A549 (cell line): ENCODE measurements around the gene CMIP. TPM values are rescaled to one million over a fixed set of nuclear protein-coding genes. Genes with fewer than 3 reads are reported as not detected.

Experiments
- ATAC-seq, 2 experiments: fragments of 200-7000 bp in 1 of 2; fragments of >200 bp in 1 of 2; cut with Nextera tagmentation in 1 of 2; cut with Tn5 transposase in 1 of 2; 3 replicates each; pipeline versions ENCODE4 v1.8.0 to v1.9.1; 2018 to 2020; ENCODE audit warnings: mild to moderate bottlenecking in 1 of 2, moderate library complexity in 1 of 2
- CTCF ChIA-PET: fragments of 300-600 bp; sonication (Branson Sonifier 250); formaldehyde crosslinking; extraction: SDS; loops from one replicate; lab custom pipeline; 2021; ENCODE audit warnings: antibody characterized with exemption, inconsistent platforms; lab: Yijun Ruan, JAX
- POLR2A ChIA-PET: fragments of 350-600 bp; formaldehyde crosslinking; extraction: SDS; loops from one replicate; lab custom pipeline; 2021; ENCODE audit warnings: antibody characterized with exemption, inconsistent platforms; lab: Yijun Ruan, JAX
- DNase-seq, 2 experiments: peaks; one replicate each; pipeline versions ENCODE4 v3.0.0 to v3.0.0-alpha.2; 2011 to 2016; ENCODE audit warnings: low read depth in 1 of 2, low spot score in 1 of 2
- FAIRE-seq: peaks from 2 replicates; lab custom pipeline; 2011; peaks lifted over from hg19 to GRCh38; lab: Jason Lieb, UNC
- H3K27ac ChIP-seq, 2 experiments: fragments of >200 bp; sonication (Bioruptor Twin); formaldehyde crosslinking; 3 replicates each; pipeline ENCODE4 v1.5.1; 2016 to 2017
- H3K4me1 ChIP-seq: fragments of >200 bp; sonication (Bioruptor Twin); formaldehyde crosslinking; 3 replicates; pipeline ENCODE4 v1.6.1; 2016
- H3K4me2 ChIP-seq: fragments of >200 bp; sonication (Bioruptor Twin); formaldehyde crosslinking; 3 replicates; pipeline ENCODE4 v1.6.1; 2016
- H3K4me3 ChIP-seq: fragments of >200 bp; sonication (Bioruptor Twin); formaldehyde crosslinking; 3 replicates; pipeline ENCODE4 v1.5.1; 2016
- H3K9me3 ChIP-seq: fragments of >200 bp; sonication (Bioruptor Twin); formaldehyde crosslinking; 3 replicates; pipeline ENCODE4 v1.6.1; 2016
- CBX2 ChIP-seq: fragments of 200-600 bp; sonication (generic); IDR thresholded peaks from 2 replicates; pipeline ENCODE4 v1.6.1; 2016; ENCODE audit warnings: low read depth, mild to moderate bottlenecking, borderline replicate concordance
- CBX8 ChIP-seq: fragments of 200-600 bp; sonication (generic); IDR thresholded peaks from 2 replicates; pipeline ENCODE4 v1.6.1; 2016
- EHMT2 ChIP-seq: fragments of 200-600 bp; sonication (generic); IDR thresholded peaks from 2 replicates; pipeline ENCODE4 v1.6.1; 2016; ENCODE audit warnings: antibody characterized with exemption, low read depth, mild to moderate bottlenecking, moderate library complexity
- EP300 ChIP-seq, 2 experiments: fragments of >200 bp; sonication (Bioruptor Twin); formaldehyde crosslinking; IDR thresholded peaks; 2 replicates in 1 of 2; 3 replicates in 1 of 2; pipeline ENCODE4 v1.6.1; 2016 to 2017
- ESRRA ChIP-seq: fragments of 150-350 bp; IDR thresholded peaks from 2 replicates; pipeline ENCODE4 v1.6.1; 2014; ENCODE audit warnings: mild to moderate bottlenecking, low read length, borderline replicate concordance
- FOSB ChIP-seq: fragments of 250-450 bp; sonication (Bioruptor Pico); IDR thresholded peaks from 2 replicates; pipeline ENCODE4 v1.5.0; 2020; ENCODE audit warnings: mild to moderate bottlenecking, moderate library complexity
- FOXS1 ChIP-seq: fragments of 250-450 bp; sonication (Bioruptor Pico); IDR thresholded peaks from 2 replicates; pipeline ENCODE4 v1.5.0; 2020; ENCODE audit warnings: mild to moderate bottlenecking, moderate library complexity
- HOXB13 ChIP-seq: fragments of 250-450 bp; sonication (Bioruptor Pico); IDR thresholded peaks from 2 replicates; pipeline ENCODE4 v1.5.0; 2020; ENCODE audit warnings: low read depth, mild to moderate bottlenecking, moderate library complexity
- JUN ChIP-seq, 2 experiments: fragments of >200 bp; sonication (Bioruptor Twin); formaldehyde crosslinking; IDR thresholded peaks; 2 replicates in 1 of 2; 3 replicates in 1 of 2; pipeline ENCODE4 v1.6.1; 2016 to 2017
- NPAS2 ChIP-seq: fragments of 250-450 bp; sonication (Bioruptor Pico); IDR thresholded peaks from 2 replicates; pipeline ENCODE4 v1.8.0; 2022; ENCODE audit warnings: mild to moderate bottlenecking, moderate library complexity, borderline replicate concordance
- NR3C1 ChIP-seq: fragments of >200 bp; sonication (Bioruptor Twin); formaldehyde crosslinking; IDR thresholded peaks from 3 replicates; pipeline ENCODE4 v1.6.1; 2017
- POLR2A ChIP-seq: IDR thresholded peaks from 2 replicates; pipeline ENCODE4 v1.6.1; 2012; ENCODE audit warnings: mild to moderate bottlenecking, low read length
- RARB ChIP-seq: fragments of 250-450 bp; sonication (Bioruptor Pico); IDR thresholded peaks from 2 replicates; pipeline ENCODE4 v1.8.0; 2021; ENCODE audit warnings: mild to moderate bottlenecking, moderate library complexity
- RCOR1 ChIP-seq: fragments of 150-350 bp; IDR thresholded peaks from 2 replicates; pipeline ENCODE4 v1.6.1; 2014; ENCODE audit warnings: antibody characterized with exemption, low read length, low read depth
- RFX5 ChIP-seq: fragments of 450-650 bp; IDR thresholded peaks from 2 replicates; pipeline ENCODE4 v1.7.1; 2014; ENCODE audit warnings: antibody characterized with exemption, mild to moderate bottlenecking, moderate library complexity
- RNF2 ChIP-seq: fragments of 200-600 bp; sonication (generic); IDR thresholded peaks from 2 replicates; pipeline ENCODE4 v1.6.1; 2016; ENCODE audit warnings: low read depth, mild to moderate bottlenecking, antibody characterized with exemption, moderate library complexity, borderline replicate concordance
- TFCP2L1 ChIP-seq: fragments of 250-450 bp; sonication (Bioruptor Pico); IDR thresholded peaks from 2 replicates; pipeline ENCODE4 v1.5.0; 2021; ENCODE audit warnings: mild to moderate bottlenecking
- ZSCAN20 ChIP-seq: fragments of 250-450 bp; sonication (Bioruptor Pico); IDR thresholded peaks from 2 replicates; pipeline ENCODE4 v1.8.0; 2022; ENCODE audit warnings: mild to moderate bottlenecking, moderate library complexity
- WGBS: methylation state at CpG from one replicate; pipeline ENCODE4 v1.1.6; 2017; ENCODE audit errors: missing lambda C conversion rate; 5-methylcytosine and 5-hydroxymethylcytosine counted together
- polyA plus RNA-seq, 4 experiments: library from polyadenylated mRNA; depleted of rRNA in 3 of 4; stranded (reverse); fragments of >200 nt; fragmentation: RNase III in 1 of 4; extraction: RNeasy Plus Mini Kit Qiagen cat#74134 plus additional on column Dnase treatment in 1 of 4; gene quantifications; 2 replicates in 3 of 4; 3 replicates in 1 of 4; pipeline ENCODE4 v1.2.3, GENCODE V29; 2011 to 2017
- TF ChIP-seq, protein P1 (sequence below): fragments of >200 bp; sonication (Bioruptor Twin); formaldehyde crosslinking; IDR thresholded peaks from 3 replicates; pipeline ENCODE4 v1.5.1; 2016
- TF ChIP-seq, protein P2 (sequence below): fragments of >200 bp; sonication (Bioruptor Twin); formaldehyde crosslinking; IDR thresholded peaks from 2 replicates; pipeline ENCODE4 v1.6.1; 2016
- TF ChIP-seq, protein P3 (sequence below): fragments of >200 bp; sonication (Bioruptor Twin); formaldehyde crosslinking; IDR thresholded peaks from 3 replicates; pipeline ENCODE4 v1.6.1; 2016
- TF ChIP-seq, protein P4 (sequence below): IDR thresholded peaks from 2 replicates; pipeline ENCODE4 v1.6.1; 2012; ENCODE audit warnings: low read depth, borderline replicate concordance
- TF ChIP-seq, protein P5 (sequence below): fragments of 250-450 bp; sonication (Bioruptor Pico); IDR thresholded peaks from 2 replicates; pipeline ENCODE4 v1.5.0; 2021; ENCODE audit warnings: mild to moderate bottlenecking, moderate library complexity, borderline replicate concordance
- TF ChIP-seq, protein P6 (sequence below): fragments of 150-350 bp; IDR thresholded peaks from 2 replicates; pipeline ENCODE4 v1.6.1; 2014; ENCODE audit warnings: low read depth, mild to moderate bottlenecking, low read length

Gene CMIP
- polyA plus RNA-seq, 2 of the 4 experiments (the other 2 are of a cell fraction): 21.6 to 125 TPM

DNA sequence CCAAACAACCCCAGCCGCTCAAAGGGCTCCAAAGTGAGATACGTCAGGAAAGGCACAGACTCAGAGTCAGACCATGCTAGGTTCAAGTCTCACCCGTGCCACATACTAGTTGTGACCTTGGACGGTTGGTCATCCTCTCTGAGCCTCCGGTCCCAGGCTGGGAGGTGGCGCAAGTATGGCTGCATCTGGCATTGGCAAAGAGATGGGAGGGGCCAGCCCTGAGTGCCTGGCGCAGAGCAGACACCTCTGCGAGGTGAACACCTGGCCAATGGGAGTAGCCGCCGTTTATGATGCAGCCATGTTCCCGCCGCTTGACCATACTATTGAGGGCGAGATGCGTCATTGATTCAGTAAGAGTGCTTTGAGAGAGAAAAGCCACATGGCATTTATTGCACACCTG is 236.7 kb downstream of the CMIP start:
- CTCF ChIA-PET: interaction anchor here (1.6 kb wide), 1 partner anchor 14 kb away, joined by 3 read pairs; no protein-coding TSS in a partner anchor
- Histone ChIP-seq H3K4me3 (no peak overlapping the region), H3K9me3 (no peaks in the 10 kb centered on the region)
- WGBS: 95% methylated on average over 14 of the region's 14 CpGs
- DNase-seq: no peak
- TF ChIP-seq, protein P1, sequence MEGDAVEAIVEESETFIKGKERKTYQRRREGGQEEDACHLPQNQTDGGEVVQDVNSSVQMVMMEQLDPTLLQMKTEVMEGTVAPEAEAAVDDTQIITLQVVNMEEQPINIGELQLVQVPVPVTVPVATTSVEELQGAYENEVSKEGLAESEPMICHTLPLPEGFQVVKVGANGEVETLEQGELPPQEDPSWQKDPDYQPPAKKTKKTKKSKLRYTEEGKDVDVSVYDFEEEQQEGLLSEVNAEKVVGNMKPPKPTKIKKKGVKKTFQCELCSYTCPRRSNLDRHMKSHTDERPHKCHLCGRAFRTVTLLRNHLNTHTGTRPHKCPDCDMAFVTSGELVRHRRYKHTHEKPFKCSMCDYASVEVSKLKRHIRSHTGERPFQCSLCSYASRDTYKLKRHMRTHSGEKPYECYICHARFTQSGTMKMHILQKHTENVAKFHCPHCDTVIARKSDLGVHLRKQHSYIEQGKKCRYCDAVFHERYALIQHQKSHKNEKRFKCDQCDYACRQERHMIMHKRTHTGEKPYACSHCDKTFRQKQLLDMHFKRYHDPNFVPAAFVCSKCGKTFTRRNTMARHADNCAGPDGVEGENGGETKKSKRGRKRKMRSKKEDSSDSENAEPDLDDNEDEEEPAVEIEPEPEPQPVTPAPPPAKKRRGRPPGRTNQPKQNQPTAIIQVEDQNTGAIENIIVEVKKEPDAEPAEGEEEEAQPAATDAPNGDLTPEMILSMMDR: no peak
- TF ChIP-seq EP300 (IDR thresholded peaks at IDR 0.05): no peak
- no peak for TF ChIP-seq NR3C1
- TF ChIP-seq HOXB13 (CRISPR knock-in tag): no peak
- TF ChIP-seq, protein P2, sequence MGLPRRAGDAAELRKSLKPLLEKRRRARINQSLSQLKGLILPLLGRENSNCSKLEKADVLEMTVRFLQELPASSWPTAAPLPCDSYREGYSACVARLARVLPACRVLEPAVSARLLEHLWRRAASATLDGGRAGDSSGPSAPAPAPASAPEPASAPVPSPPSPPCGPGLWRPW: no peak
- no peak for TF ChIP-seq RCOR1
- no peak for TF ChIP-seq FOXS1
- TF ChIP-seq RNF2: no peak
- no peak for TF ChIP-seq TFCP2L1 (CRISPR knock-in tag)
- TF ChIP-seq JUN (IDR thresholded peaks at IDR 0.05): no peak
- no peak for TF ChIP-seq RARB
- TF ChIP-seq CBX2: no peak
- no peak for TF ChIP-seq FOSB
- TF ChIP-seq EHMT2: no peak
- TF ChIP-seq, protein P3, sequence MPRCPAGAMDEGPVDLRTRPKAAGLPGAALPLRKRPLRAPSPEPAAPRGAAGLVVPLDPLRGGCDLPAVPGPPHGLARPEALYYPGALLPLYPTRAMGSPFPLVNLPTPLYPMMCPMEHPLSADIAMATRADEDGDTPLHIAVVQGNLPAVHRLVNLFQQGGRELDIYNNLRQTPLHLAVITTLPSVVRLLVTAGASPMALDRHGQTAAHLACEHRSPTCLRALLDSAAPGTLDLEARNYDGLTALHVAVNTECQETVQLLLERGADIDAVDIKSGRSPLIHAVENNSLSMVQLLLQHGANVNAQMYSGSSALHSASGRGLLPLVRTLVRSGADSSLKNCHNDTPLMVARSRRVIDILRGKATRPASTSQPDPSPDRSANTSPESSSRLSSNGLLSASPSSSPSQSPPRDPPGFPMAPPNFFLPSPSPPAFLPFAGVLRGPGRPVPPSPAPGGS: no peak
- TF ChIP-seq, all 56 proteins: peak for 0
- Histone ChIP-seq H3K27ac (no peak overlapping the region), H3K4me2 (no peak overlapping the region), H3K4me1 (peaks cover 4% of the 10 kb centered on the region; the same call in 1 of the 3 replicates)
- FAIRE-seq (no peak), ATAC-seq (no peak)
- POLR2A ChIA-PET: no interaction called here

DNA sequence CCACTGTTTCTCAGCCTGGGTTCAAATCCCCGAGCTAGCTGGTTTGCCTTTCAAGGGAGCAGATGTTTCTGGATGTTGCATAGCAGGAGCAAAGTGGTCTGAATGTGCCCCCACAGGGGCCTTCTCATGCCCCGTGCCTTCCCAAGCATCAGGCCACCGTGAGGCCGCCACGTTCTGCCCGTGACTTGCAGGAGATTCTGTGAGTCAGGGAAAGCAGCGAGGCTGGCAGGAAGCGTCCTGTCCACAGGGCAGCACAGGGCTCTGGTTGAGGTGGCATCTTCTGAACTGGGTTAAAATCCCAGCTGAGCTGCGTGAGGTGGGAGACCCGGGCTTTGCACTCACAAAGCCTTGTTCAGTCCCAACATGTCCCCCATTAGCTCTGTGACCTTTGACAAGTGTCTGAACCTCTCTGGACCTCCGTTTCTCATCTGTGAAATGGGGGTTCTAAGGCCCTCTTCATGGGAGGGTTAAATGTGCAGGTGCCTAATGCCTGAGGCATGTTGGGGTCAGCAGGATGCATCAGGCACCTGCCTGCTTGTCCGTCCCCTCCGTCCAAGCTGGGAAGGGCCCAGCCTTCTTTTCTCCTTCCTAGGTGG is 239.7 kb downstream of the CMIP start:
- Histone ChIP-seq H3K4me2 (no peak overlapping the region), H3K4me3 (no peak overlapping the region), H3K4me1 (peaks cover 4% of the 10 kb centered on the region; the same call in 1 of the 3 replicates), H3K9me3 (no peaks in the 10 kb centered on the region), H3K27ac (peak overlapping the region in 1 of 2 experiments; percentile 30; a peak in 2 of 6 replicates)
- ChIA-PET CTCF (interaction anchor here (2.0 to 3.4 kb wide), 2 partner anchors 13 to 61 kb away, joined by 6 to 19 read pairs; no protein-coding TSS in a partner anchor), POLR2A (no interaction called here)
- TF ChIP-seq, protein P4, sequence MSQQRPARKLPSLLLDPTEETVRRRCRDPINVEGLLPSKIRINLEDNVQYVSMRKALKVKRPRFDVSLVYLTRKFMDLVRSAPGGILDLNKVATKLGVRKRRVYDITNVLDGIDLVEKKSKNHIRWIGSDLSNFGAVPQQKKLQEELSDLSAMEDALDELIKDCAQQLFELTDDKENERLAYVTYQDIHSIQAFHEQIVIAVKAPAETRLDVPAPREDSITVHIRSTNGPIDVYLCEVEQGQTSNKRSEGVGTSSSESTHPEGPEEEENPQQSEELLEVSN: no peak
- no peak for TF ChIP-seq POLR2A
- TF ChIP-seq FOSB: no peak
- no peak for TF ChIP-seq NPAS2 (CRISPR knock-in tag)
- TF ChIP-seq RFX5: no peak
- TF ChIP-seq, protein P5, sequence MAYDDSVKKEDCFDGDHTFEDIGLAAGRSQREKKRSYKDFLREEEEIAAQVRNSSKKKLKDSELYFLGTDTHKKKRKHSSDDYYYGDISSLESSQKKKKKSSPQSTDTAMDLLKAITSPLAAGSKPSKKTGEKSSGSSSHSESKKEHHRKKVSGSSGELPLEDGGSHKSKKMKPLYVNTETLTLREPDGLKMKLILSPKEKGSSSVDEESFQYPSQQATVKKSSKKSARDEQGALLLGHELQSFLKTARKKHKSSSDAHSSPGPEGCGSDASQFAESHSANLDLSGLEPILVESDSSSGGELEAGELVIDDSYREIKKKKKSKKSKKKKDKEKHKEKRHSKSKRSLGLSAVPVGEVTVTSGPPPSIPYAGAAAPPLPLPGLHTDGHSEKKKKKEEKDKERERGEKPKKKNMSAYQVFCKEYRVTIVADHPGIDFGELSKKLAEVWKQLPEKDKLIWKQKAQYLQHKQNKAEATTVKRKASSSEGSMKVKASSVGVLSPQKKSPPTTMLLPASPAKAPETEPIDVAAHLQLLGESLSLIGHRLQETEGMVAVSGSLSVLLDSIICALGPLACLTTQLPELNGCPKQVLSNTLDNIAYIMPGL (CRISPR knock-in tag): no peak
- no peak for TF ChIP-seq CBX8
- no peak for TF ChIP-seq ZSCAN20 (CRISPR knock-in tag)
- TF ChIP-seq ESRRA: no peak
- TF ChIP-seq, protein P6, sequence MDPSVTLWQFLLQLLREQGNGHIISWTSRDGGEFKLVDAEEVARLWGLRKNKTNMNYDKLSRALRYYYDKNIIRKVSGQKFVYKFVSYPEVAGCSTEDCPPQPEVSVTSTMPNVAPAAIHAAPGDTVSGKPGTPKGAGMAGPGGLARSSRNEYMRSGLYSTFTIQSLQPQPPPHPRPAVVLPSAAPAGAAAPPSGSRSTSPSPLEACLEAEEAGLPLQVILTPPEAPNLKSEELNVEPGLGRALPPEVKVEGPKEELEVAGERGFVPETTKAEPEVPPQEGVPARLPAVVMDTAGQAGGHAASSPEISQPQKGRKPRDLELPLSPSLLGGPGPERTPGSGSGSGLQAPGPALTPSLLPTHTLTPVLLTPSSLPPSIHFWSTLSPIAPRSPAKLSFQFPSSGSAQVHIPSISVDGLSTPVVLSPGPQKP: no peak
- ATAC-seq: no peak
- FAIRE-seq: no peak
- DNase-seq: no peak
- 91% methylated on average over 11 of the region's 13 CpGs for WGBS
